NB4 (cell line): ENCODE results near the gene ZC3H12A.

Source experiments
- CTCF ChIP-seq: IDR thresholded peaks from one replicate; pipeline ENCODE4 v1.5.1; 2012; ENCODE audit warnings: low read depth, low read length
- MAX ChIP-seq: IDR thresholded peaks from 2 replicates; pipeline ENCODE4 v1.6.1; 2011; ENCODE audit warnings: low read depth, low read length
- POLR2A ChIP-seq: IDR thresholded peaks from 2 replicates; pipeline ENCODE4 v1.6.1; 2011; ENCODE audit warnings: mild to moderate bottlenecking; ENCODE audit not compliant: insufficient read length; ENCODE audit errors: extremely low read depth

GRCh38 chr1:37425221-37425620 lies 49.2 kb upstream of the ZC3H12A start:
- TF ChIP-seq CTCF (no peak), POLR2A (no peak), MAX (no peak)
